Measurements from ENCODE around the gene CNNM1.

GRCh38 chr10:99368646-99369045 is 39.5 kb downstream of the CNNM1 start:
- TF ChIP-seq POLR2AphosphoS5 (IDR thresholded peaks at IDR 0.05; ENCODE audit: low read depth, low read length) (no peak), POLR2A (IDR thresholded peaks at IDR 0.05; ENCODE audit: low read depth, low read length) (no peak), TAF1 (IDR thresholded peaks at IDR 0.05; ENCODE audit: borderline replicate concordance, low read depth, low read length) (no peak)
